Prostate gland (tissue), 2 donors: ENCODE data around the gene MMP25. TPM values are rescaled to one million over a fixed set of nuclear protein-coding genes. Genes with fewer than 3 reads are reported as not detected.
"Not testable (repeated sequence)": the region's sequence is repeated elsewhere in the genome, so short reads cannot be mapped to it uniquely, and the experiment has no call there.

Experiments used
- DNase-seq: peaks from one replicate; pipeline ENCODE4 v3.0.0-alpha.2; 2019; ENCODE audit warnings: low spot score
- H3K27ac ChIP-seq, 2 donors: fragments of 200-600 bp; sonication (generic); 2 replicates each; pipeline ENCODE4 v1.5.1; 2017 to 2019
- H3K27me3 ChIP-seq: fragments of 200-600 bp; sonication (generic); replicated peaks from 2 replicates; pipeline ENCODE4 v1.5.1; 2019; ENCODE audit not compliant: insufficient read depth
- H3K36me3 ChIP-seq, 2 donors: fragments of 200-600 bp; sonication (generic); 1 replicate in 1 of 2; 2 replicates in 1 of 2; pipeline versions ENCODE4 v1.5.1 to v1.8.1; 2017 to 2019
- H3K4me1 ChIP-seq: fragments of 200-600 bp; sonication (generic); replicated peaks from 2 replicates; pipeline ENCODE4 v1.5.1; 2019
- H3K4me3 ChIP-seq, 2 donors: fragments of 200-600 bp; sonication (generic); 2 replicates each; pipeline ENCODE4 v1.5.1; 2017 to 2019
- H3K9me3 ChIP-seq: fragments of 200-600 bp; sonication (generic); 2 replicates; pipeline ENCODE4 v1.5.1; 2017
- CTCF ChIP-seq, 4 experiments: fragments of 200-600 bp in 2 of 4; fragments of 450-650 bp in 2 of 4; sonication (generic) in 2 of 4; IDR thresholded peaks; 1 replicate in 3 of 4; 2 replicates in 1 of 4; pipeline ENCODE4 v1.5.1; 2016 to 2019; ENCODE audit warnings: antibody characterized with exemption in 4 of 4, mild to moderate bottlenecking in 2 of 4, moderate library complexity in 2 of 4
- POLR2A ChIP-seq: fragments of 450-650 bp; IDR thresholded peaks from one replicate; pipeline ENCODE4 v1.6.1; 2016; ENCODE audit warnings: antibody characterized with exemption, mild to moderate bottlenecking
- POLR2AphosphoS5 ChIP-seq: sonication (generic); formaldehyde crosslinking; IDR thresholded peaks from one replicate; pipeline ENCODE4 v1.6.1; 2017; ENCODE audit warnings: antibody characterized with exemption
- WGBS: methylation state at CpG from one replicate; pipeline ENCODE4 v1.1.5; 2018; 5-methylcytosine and 5-hydroxymethylcytosine counted together
- intact Hi-C: fragments of 100-400 bp; cut with DNase I; formaldehyde crosslinking; loops from one replicate; pipeline ENCODE4 v1.14.2; 2022
- total RNA-seq, 2 donors: library from RNA; depleted of rRNA; stranded (reverse); fragments of >200 nt; gene quantifications; one replicate each; pipeline ENCODE4 v1.1.0, GENCODE V29; 2016

Gene MMP25
- total RNA-seq, 2 donors from 2014 or later = 0.74 to 1.4 TPM

GRCh38 chr16:3051494-3051893, 5.1 kb downstream of the MMP25 start:
- TF ChIP-seq CTCF (IDR thresholded peaks at IDR 0.05) = no peak
- DNase-seq = no peak
- Histone ChIP-seq H3K36me3 (no peaks in the 10 kb centered on the region), H3K4me1 (peaks cover 2% of the 10 kb centered on the region), H3K27ac (no peak overlapping the region), H3K9me3 (no peaks in the 10 kb centered on the region), H3K27me3 (no peaks in the 10 kb centered on the region), H3K4me3 (no peak overlapping the region)
- 88% methylated on average over 9 of the region's 9 CpGs for WGBS
- intact Hi-C loops = no loop called here

- H3K27me3 ChIP-seq, H3K4me3 ChIP-seq, H3K36me3 ChIP-seq, H3K4me1 ChIP-seq, H3K27ac ChIP-seq, DNase-seq, H3K9me3 ChIP-seq, intact Hi-C loops: not testable (repeated sequence)
- WGBS = 75% methylated on average over 11 of the region's 12 CpGs
Measured at GRCh38 chr16:3052571-3053329, 6.4 kb downstream of the MMP25 start.

GRCh38 chr16:3053330-3053710, 7.0 kb downstream of the MMP25 start:
- H3K27ac ChIP-seq, DNase-seq, H3K27me3 ChIP-seq, intact Hi-C loops, H3K4me1 ChIP-seq, H3K4me3 ChIP-seq, H3K36me3 ChIP-seq, H3K9me3 ChIP-seq: not testable (repeated sequence)
- WGBS = 83% methylated on average over 11 of the region's 13 CpGs

- no peaks in the 10 kb centered on the region for H3K27me3 ChIP-seq
- no peaks in the 10 kb centered on the region for H3K9me3 ChIP-seq
- no peaks in the 10 kb centered on the region for H3K36me3 ChIP-seq
- no peak for DNase-seq
- peaks cover 7% of the 10 kb centered on the region for H3K4me1 ChIP-seq
- TF ChIP-seq CTCF (IDR thresholded peaks at IDR 0.05) = no peak
- no peak for TF ChIP-seq POLR2AphosphoS5
- 80% methylated on average over 17 of the region's 17 CpGs for WGBS
- no peak overlapping the region for H3K27ac ChIP-seq
- intact Hi-C loops = loop anchor here (5.0 kb wide), 1 partner anchor 72 kb away; no protein-coding TSS in a partner anchor
- H3K4me3 ChIP-seq = no peak overlapping the region
Measured at GRCh38 chr16:3054965-3055733, 8.8 kb downstream of the MMP25 start.

- H3K4me3 ChIP-seq, H3K27me3 ChIP-seq, H3K9me3 ChIP-seq, DNase-seq, H3K36me3 ChIP-seq, H3K27ac ChIP-seq, H3K4me1 ChIP-seq: not testable (repeated sequence)
- intact Hi-C loops = loop anchor here (5.0 kb wide), 1 partner anchor 72 kb away; no protein-coding TSS in a partner anchor
- WGBS = 62% methylated on average over 9 of the region's 9 CpGs
Measured at GRCh38 chr16:3055734-3056115, 9.4 kb downstream of the MMP25 start.

GRCh38 chr16:3056336-3057180, 10.2 kb downstream of the MMP25 start:
- 86% methylated on average over 19 of the region's 19 CpGs for WGBS
- TF ChIP-seq POLR2AphosphoS5 (no peak), POLR2A (no peak), CTCF (IDR thresholded peaks at IDR 0.05) (no peak)
- Histone ChIP-seq H3K4me1 (peaks cover 7% of the 10 kb centered on the region), H3K9me3 (no peaks in the 10 kb centered on the region), H3K27ac (no peak overlapping the region), H3K4me3 (no peak overlapping the region), H3K36me3 (no peaks in the 10 kb centered on the region), H3K27me3 (no peaks in the 10 kb centered on the region)
- intact Hi-C loops = loop anchor here (5.0 kb wide), 1 partner anchor 71 kb away; no protein-coding TSS in a partner anchor
- no peak for DNase-seq
